A549 (cell line): ENCODE data around the gene FSHR. TPM values are rescaled to one million over a fixed set of nuclear protein-coding genes. Genes with fewer than 3 reads are reported as not detected.

Experiments
- ATAC-seq, 2 experiments: fragments of 200-7000 bp in 1 of 2; fragments of >200 bp in 1 of 2; cut with Nextera tagmentation in 1 of 2; cut with Tn5 transposase in 1 of 2; 3 replicates each; pipeline versions ENCODE4 v1.8.0 to v1.9.1; 2018 to 2020; ENCODE audit warnings: mild to moderate bottlenecking in 1 of 2, moderate library complexity in 1 of 2
- CTCF ChIA-PET: fragments of 300-600 bp; sonication (Branson Sonifier 250); formaldehyde crosslinking; extraction: SDS; loops from one replicate; lab custom pipeline; 2021; ENCODE audit warnings: antibody characterized with exemption, inconsistent platforms; lab: Yijun Ruan, JAX
- POLR2A ChIA-PET: fragments of 350-600 bp; formaldehyde crosslinking; extraction: SDS; loops from one replicate; lab custom pipeline; 2021; ENCODE audit warnings: antibody characterized with exemption, inconsistent platforms; lab: Yijun Ruan, JAX
- DNase-seq, 2 experiments: peaks; one replicate each; pipeline versions ENCODE4 v3.0.0 to v3.0.0-alpha.2; 2011 to 2016; ENCODE audit warnings: low read depth in 1 of 2, low spot score in 1 of 2
- FAIRE-seq: peaks from 2 replicates; lab custom pipeline; 2011; peaks lifted over from hg19 to GRCh38; lab: Jason Lieb, UNC
- H3K27ac ChIP-seq, 2 experiments: fragments of >200 bp; sonication (Bioruptor Twin); formaldehyde crosslinking; 3 replicates each; pipeline ENCODE4 v1.5.1; 2016 to 2017
- H3K4me1 ChIP-seq: fragments of >200 bp; sonication (Bioruptor Twin); formaldehyde crosslinking; 3 replicates; pipeline ENCODE4 v1.6.1; 2016
- H3K4me2 ChIP-seq: fragments of >200 bp; sonication (Bioruptor Twin); formaldehyde crosslinking; 3 replicates; pipeline ENCODE4 v1.6.1; 2016
- H3K4me3 ChIP-seq: fragments of >200 bp; sonication (Bioruptor Twin); formaldehyde crosslinking; 3 replicates; pipeline ENCODE4 v1.5.1; 2016
- H3K9me3 ChIP-seq: fragments of >200 bp; sonication (Bioruptor Twin); formaldehyde crosslinking; 3 replicates; pipeline ENCODE4 v1.6.1; 2016
- ATOH8 ChIP-seq: fragments of 250-450 bp; sonication (Bioruptor Pico); IDR thresholded peaks from 2 replicates; pipeline ENCODE4 v1.5.0; 2020; ENCODE audit warnings: low read depth, mild to moderate bottlenecking, moderate library complexity
- CEBPB ChIP-seq, 2 experiments: fragments of >200 bp in 1 of 2; sonication (Bioruptor Twin) in 1 of 2; formaldehyde crosslinking in 1 of 2; IDR thresholded peaks; 2 replicates each; pipeline ENCODE4 v1.6.1; 2012 to 2016
- CHD4 ChIP-seq: fragments of 200-600 bp; sonication (generic); IDR thresholded peaks from 2 replicates; pipeline ENCODE4 v1.6.1; 2016; ENCODE audit warnings: antibody characterized with exemption, mild to moderate bottlenecking, borderline replicate concordance
- EHF ChIP-seq: fragments of 250-450 bp; sonication (Bioruptor Pico); IDR thresholded peaks from 2 replicates; pipeline ENCODE4 v1.5.0; 2020; ENCODE audit warnings: mild to moderate bottlenecking
- EHMT2 ChIP-seq: fragments of 200-600 bp; sonication (generic); IDR thresholded peaks from 2 replicates; pipeline ENCODE4 v1.6.1; 2016; ENCODE audit warnings: antibody characterized with exemption, low read depth, mild to moderate bottlenecking, moderate library complexity
- FOSB ChIP-seq: fragments of 250-450 bp; sonication (Bioruptor Pico); IDR thresholded peaks from 2 replicates; pipeline ENCODE4 v1.5.0; 2020; ENCODE audit warnings: mild to moderate bottlenecking, moderate library complexity
- FOSL2 ChIP-seq, 2 experiments: fragments of 450-650 bp in 1 of 2; fragments of >200 bp in 1 of 2; sonication (Bioruptor Twin) in 1 of 2; formaldehyde crosslinking; IDR thresholded peaks; 2 replicates each; pipeline versions ENCODE4 v1.5.0 to v1.6.1; 2016 to 2020; ENCODE audit warnings: mild to moderate bottlenecking in 1 of 2, moderate library complexity in 1 of 2
- FOXS1 ChIP-seq: fragments of 250-450 bp; sonication (Bioruptor Pico); IDR thresholded peaks from 2 replicates; pipeline ENCODE4 v1.5.0; 2020; ENCODE audit warnings: mild to moderate bottlenecking, moderate library complexity
- GATA3 ChIP-seq: IDR thresholded peaks from 2 replicates; pipeline ENCODE4 v1.6.1; 2012; ENCODE audit warnings: borderline replicate concordance
- HES2 ChIP-seq: fragments of >200 bp; sonication (Bioruptor Twin); formaldehyde crosslinking; IDR thresholded peaks from 2 replicates; pipeline ENCODE4 v1.6.1; 2016
- HOXB5 ChIP-seq: fragments of 250-450 bp; sonication (Bioruptor Pico); IDR thresholded peaks from 2 replicates; pipeline ENCODE4 v1.5.0; 2020; ENCODE audit warnings: mild to moderate bottlenecking, moderate library complexity
- JUN ChIP-seq, 2 experiments: fragments of >200 bp; sonication (Bioruptor Twin); formaldehyde crosslinking; IDR thresholded peaks; 2 replicates in 1 of 2; 3 replicates in 1 of 2; pipeline ENCODE4 v1.6.1; 2016 to 2017
- KDM1A ChIP-seq: fragments of 200-600 bp; sonication (generic); IDR thresholded peaks from 2 replicates; pipeline ENCODE4 v1.6.1; 2016; ENCODE audit warnings: low read depth, mild to moderate bottlenecking
- MAFK ChIP-seq: fragments of 450-650 bp; IDR thresholded peaks from 2 replicates; pipeline ENCODE4 v1.6.1; 2014; ENCODE audit not compliant: partially characterized antibody
- MAZ ChIP-seq: fragments of 150-350 bp; IDR thresholded peaks from 2 replicates; pipeline ENCODE4 v1.6.1; 2014; ENCODE audit warnings: antibody characterized with exemption, low read depth, low read length, borderline replicate concordance
- MYC ChIP-seq: IDR thresholded peaks from 2 replicates; pipeline ENCODE4 v1.6.1; 2012; ENCODE audit warnings: mild to moderate bottlenecking, inconsistent platforms, low read length, improper control_type of control experiment, borderline replicate concordance
- NFE2L2 ChIP-seq: fragments of 150-350 bp; conservative IDR thresholded peaks from 2 replicates; pipeline ENCODE4 v1.6.1; 2014; ENCODE audit warnings: low read length
- NR3C1 ChIP-seq: fragments of >200 bp; sonication (Bioruptor Twin); formaldehyde crosslinking; IDR thresholded peaks from 3 replicates; pipeline ENCODE4 v1.6.1; 2017
- POLR2AphosphoS2 ChIP-seq: conservative IDR thresholded peaks from 2 replicates; pipeline ENCODE4 v1.6.1; 2012; ENCODE audit warnings: low read length, improper control_type of control experiment, inconsistent platforms
- RAD21 ChIP-seq, 2 experiments: fragments of >200 bp in 1 of 2; sonication (Bioruptor Twin) in 1 of 2; formaldehyde crosslinking in 1 of 2; IDR thresholded peaks in 1 of 2; conservative IDR thresholded peaks in 1 of 2; 2 replicates in 1 of 2; 3 replicates in 1 of 2; pipeline ENCODE4 v1.6.1; 2012 to 2018; ENCODE audit warnings: inconsistent platforms in 1 of 2
- RCOR1 ChIP-seq: fragments of 150-350 bp; IDR thresholded peaks from 2 replicates; pipeline ENCODE4 v1.6.1; 2014; ENCODE audit warnings: antibody characterized with exemption, low read length, low read depth
- REST ChIP-seq: fragments of 200-600 bp; sonication (generic); IDR thresholded peaks from 2 replicates; pipeline ENCODE4 v1.6.1; 2016; ENCODE audit warnings: antibody characterized with exemption, mild to moderate bottlenecking, moderate library complexity
- RFX5 ChIP-seq: fragments of 450-650 bp; IDR thresholded peaks from 2 replicates; pipeline ENCODE4 v1.7.1; 2014; ENCODE audit warnings: antibody characterized with exemption, mild to moderate bottlenecking, moderate library complexity
- SMC3 ChIP-seq: fragments of >200 bp; sonication (Bioruptor Twin); formaldehyde crosslinking; IDR thresholded peaks from 3 replicates; pipeline ENCODE4 v1.6.1; 2018; ENCODE audit warnings: inconsistent platforms
- SREBF2 ChIP-seq: fragments of 450-650 bp; IDR thresholded peaks from 2 replicates; pipeline ENCODE4 v1.6.1; 2014; ENCODE audit warnings: mild to moderate bottlenecking, moderate library complexity
- TFCP2L1 ChIP-seq: fragments of 250-450 bp; sonication (Bioruptor Pico); IDR thresholded peaks from 2 replicates; pipeline ENCODE4 v1.5.0; 2021; ENCODE audit warnings: mild to moderate bottlenecking
- USF2 ChIP-seq: fragments of 450-650 bp; IDR thresholded peaks from 2 replicates; pipeline ENCODE4 v1.6.1; 2014; ENCODE audit warnings: antibody characterized with exemption
- ZFP36 ChIP-seq: fragments of 450-650 bp; IDR thresholded peaks from 2 replicates; pipeline ENCODE4 v1.6.1; 2014; ENCODE audit warnings: borderline replicate concordance; ENCODE audit not compliant: partially characterized antibody
- WGBS: methylation state at CpG from one replicate; pipeline ENCODE4 v1.1.6; 2017; ENCODE audit errors: missing lambda C conversion rate; 5-methylcytosine and 5-hydroxymethylcytosine counted together
- polyA plus RNA-seq, 4 experiments: library from polyadenylated mRNA; depleted of rRNA in 3 of 4; stranded (reverse); fragments of >200 nt; fragmentation: RNase III in 1 of 4; extraction: RNeasy Plus Mini Kit Qiagen cat#74134 plus additional on column Dnase treatment in 1 of 4; gene quantifications; 2 replicates in 3 of 4; 3 replicates in 1 of 4; pipeline ENCODE4 v1.2.3, GENCODE V29; 2011 to 2017

FSHR gene
- polyA plus RNA-seq, 2 of the 4 experiments (the other 2 are of a cell fraction): not detected

- TF ChIP-seq REST (no peak), POLR2AphosphoS2 (no peak), TFCP2L1 (CRISPR knock-in tag) (no peak)
Observed at GRCh38 chr2:49167131-49167530, 12.8 kb upstream of the FSHR start (continued).

GRCh38 chr2:49165662-49166061 is 11.3 kb upstream of the FSHR start:
- TF ChIP-seq GATA3: no peak
- TF ChIP-seq MYC: no peak
- TF ChIP-seq RFX5: no peak
- TF ChIP-seq MAFK: no peak
- TF ChIP-seq POLR2AphosphoS2: no peak
- no peak for TF ChIP-seq NFE2L2
- no peak for TF ChIP-seq RAD21 (conservative IDR thresholded peaks at IDR 0.05 in 1 of 2, IDR thresholded peaks at IDR 0.05 in 1 of 2)
- TF ChIP-seq USF2: no peak
- TF ChIP-seq SREBF2: no peak
- TF ChIP-seq MAZ: no peak
- TF ChIP-seq JUN (IDR thresholded peaks at IDR 0.05): no peak
- no peak for TF ChIP-seq HOXB5
- ATAC-seq (no peak), FAIRE-seq (no peak), DNase-seq (no peak)
- no peak overlapping the region for H3K27ac ChIP-seq
- ChIA-PET CTCF (interaction anchor here (0.6 kb wide), 1 partner anchor 552 kb away, joined by 3 read pairs; no protein-coding TSS in a partner anchor), POLR2A (no interaction called here)
- H3K4me1 ChIP-seq: no peaks in the 10 kb centered on the region
- 6% methylated on average over 3 of the region's 3 CpGs for WGBS
- H3K4me2 ChIP-seq: no peak overlapping the region
- no peak overlapping the region for H3K4me3 ChIP-seq
- no peaks in the 10 kb centered on the region for H3K9me3 ChIP-seq

- FAIRE-seq (no peak), DNase-seq (no peak), ATAC-seq (no peak)
- no peak overlapping the region for H3K4me3 ChIP-seq
- WGBS: 2% methylated on average over 1 of the region's 1 CpG
- TF ChIP-seq CEBPB (IDR thresholded peaks at IDR 0.05): no peak
- no peak for TF ChIP-seq RAD21 (conservative IDR thresholded peaks at IDR 0.05 in 1 of 2, IDR thresholded peaks at IDR 0.05 in 1 of 2)
- no peak for TF ChIP-seq FOXS1
- no peak for TF ChIP-seq KDM1A
- no peak for TF ChIP-seq EHMT2
- TF ChIP-seq RCOR1: no peak
- TF ChIP-seq MAZ: no peak
- no peak for TF ChIP-seq CHD4
- TF ChIP-seq ZFP36: no peak
- no peak for TF ChIP-seq ATOH8 (CRISPR knock-in tag)
- TF ChIP-seq HES2: no peak
- no peak for TF ChIP-seq FOSB (CRISPR knock-in tag)
- TF ChIP-seq JUN (IDR thresholded peaks at IDR 0.05): no peak
- TF ChIP-seq SMC3: no peak
- TF ChIP-seq NR3C1: no peak
- TF ChIP-seq FOSL2 (IDR thresholded peaks at IDR 0.05): no peak
- no peak for TF ChIP-seq FOSL2 (CRISPR knock-in tag; IDR thresholded peaks at IDR 0.05)
- TF ChIP-seq EHF (CRISPR knock-in tag): no peak
- ChIA-PET POLR2A (no interaction called here), CTCF (interaction anchor here (1.5 kb wide), 1 partner anchor 8 kb away, joined by 3 read pairs; no protein-coding TSS in a partner anchor)
- H3K4me2 ChIP-seq: no peak overlapping the region
- H3K9me3 ChIP-seq: no peaks in the 10 kb centered on the region
- H3K4me1 ChIP-seq: no peaks in the 10 kb centered on the region
- H3K27ac ChIP-seq: no peak overlapping the region
Observed at GRCh38 chr2:49164729-49165128, 10.4 kb upstream of the FSHR start.
